Fibroblast of lung (primary cell): ENCODE data around the gene ARHGEF11. TPM values are rescaled to one million over a fixed set of nuclear protein-coding genes. Genes with fewer than 3 reads are reported as not detected.

ENCODE experiments used
- DNase-seq, 2 donors: peaks; one replicate each; pipeline versions ENCODE4 v3.0.0 to v3.0.0-alpha.2; 2010; ENCODE audit warnings: low read depth in 2 of 2
- H2AFZ ChIP-seq: 2 replicates; pipeline ENCODE4 v1.5.1; 2012; ENCODE audit warnings: low read length, control low read depth, inconsistent platforms
- H3K27ac ChIP-seq: 2 replicates; pipeline ENCODE4 v1.5.1; 2011; ENCODE audit warnings: low read length, control low read depth; ENCODE audit not compliant: insufficient read depth
- H3K27me3 ChIP-seq: 2 replicates; pipeline ENCODE4 v1.5.1; 2011; ENCODE audit warnings: mild to moderate bottlenecking, low read length; ENCODE audit not compliant: control insufficient read depth, insufficient read depth
- H3K36me3 ChIP-seq: 2 replicates; pipeline ENCODE4 v1.5.1; 2011; ENCODE audit warnings: low read length; ENCODE audit not compliant: control insufficient read depth, insufficient read depth
- H3K4me1 ChIP-seq: 2 replicates; pipeline ENCODE4 v1.5.1; 2011; ENCODE audit warnings: low read length; ENCODE audit not compliant: control insufficient read depth, insufficient read depth; ENCODE audit errors: extremely low read depth
- H3K4me2 ChIP-seq: 2 replicates; pipeline ENCODE4 v1.5.1; 2011; ENCODE audit warnings: low read length, control low read depth; ENCODE audit not compliant: insufficient read depth; ENCODE audit errors: extremely low read depth
- H3K4me3 ChIP-seq, 4 experiments: fragments of 200-600 bp in 1 of 4; sonication (generic) in 1 of 4; replicated peaks in 1 of 4; 2 replicates each; pipeline ENCODE4 v1.5.1; 2011 to 2016; ENCODE audit warnings: low read length in 4 of 4, low read depth in 3 of 4, mild to moderate bottlenecking in 3 of 4, control low read depth in 2 of 4, inconsistent platforms in 1 of 4, mixed read lengths in 1 of 4; ENCODE audit not compliant: insufficient read depth in 1 of 4; ENCODE audit errors: control extremely low read depth in 1 of 4
- H3K79me2 ChIP-seq: 2 replicates; pipeline ENCODE4 v1.5.1; 2012; ENCODE audit warnings: mild to moderate bottlenecking, low read length, inconsistent platforms; ENCODE audit not compliant: control insufficient read depth, insufficient read depth
- H3K9ac ChIP-seq: 2 replicates; pipeline ENCODE4 v1.5.1; 2011; ENCODE audit warnings: mild to moderate bottlenecking, low read length, control low read depth; ENCODE audit not compliant: insufficient read depth
- H3K9me3 ChIP-seq: 2 replicates; pipeline ENCODE4 v1.5.1; 2012; ENCODE audit warnings: low read depth, low read length; ENCODE audit not compliant: control insufficient read depth, insufficient read depth
- H4K20me1 ChIP-seq: 2 replicates; pipeline ENCODE4 v1.5.1; 2011; ENCODE audit warnings: low read length; ENCODE audit not compliant: control insufficient read depth, insufficient read depth; ENCODE audit errors: extremely low read depth
- EZH2 ChIP-seq: IDR thresholded peaks from 2 replicates; pipeline ENCODE4 v1.5.1; 2012; ENCODE audit warnings: low read length, control low read depth, mild to moderate bottlenecking; ENCODE audit errors: missing control alignments
- polyA plus RNA-seq, 2 donors: library from polyadenylated mRNA; depleted of rRNA in 1 of 2; stranded (reverse) in 1 of 2; unstranded in 1 of 2; fragments of >200 nt; gene quantifications; 2 replicates each; pipeline ENCODE4 v1.2.1, GENCODE V29; 2011 to 2012; ENCODE audit warnings: missing spikeins in 1 of 2
- total RNA-seq: library from RNA; depleted of rRNA; stranded (reverse); fragments of >200 nt; gene quantifications from 2 replicates; pipeline ENCODE4 v1.2.1, GENCODE V29; 2014
- TF ChIP-seq, protein P1 (sequence below), 2 donors: IDR thresholded peaks in 1 of 2; conservative IDR thresholded peaks in 1 of 2; 1 replicate in 1 of 2; 2 replicates in 1 of 2; pipeline ENCODE4 v1.5.1; 2011 to 2012; ENCODE audit warnings: low read length in 2 of 2, control low read depth in 1 of 2, inconsistent platforms in 1 of 2, low read depth in 1 of 2, mild to moderate bottlenecking in 1 of 2

The ARHGEF11 gene
- total and polyA plus RNA-seq, 2 donors (not counting 1 experiment from before 2014, with no cell fraction given), result 12.8 to 29.1 TPM

GRCh38 chr1:156953571-156953970, 92.0 kb downstream of the ARHGEF11 start:
- H4K20me1 ChIP-seq, result no peaks in the 10 kb centered on the region
- no peaks in the 10 kb centered on the region for H3K27me3 ChIP-seq
- no peak for DNase-seq
- TF ChIP-seq EZH2, result no peak
- TF ChIP-seq, protein P1, sequence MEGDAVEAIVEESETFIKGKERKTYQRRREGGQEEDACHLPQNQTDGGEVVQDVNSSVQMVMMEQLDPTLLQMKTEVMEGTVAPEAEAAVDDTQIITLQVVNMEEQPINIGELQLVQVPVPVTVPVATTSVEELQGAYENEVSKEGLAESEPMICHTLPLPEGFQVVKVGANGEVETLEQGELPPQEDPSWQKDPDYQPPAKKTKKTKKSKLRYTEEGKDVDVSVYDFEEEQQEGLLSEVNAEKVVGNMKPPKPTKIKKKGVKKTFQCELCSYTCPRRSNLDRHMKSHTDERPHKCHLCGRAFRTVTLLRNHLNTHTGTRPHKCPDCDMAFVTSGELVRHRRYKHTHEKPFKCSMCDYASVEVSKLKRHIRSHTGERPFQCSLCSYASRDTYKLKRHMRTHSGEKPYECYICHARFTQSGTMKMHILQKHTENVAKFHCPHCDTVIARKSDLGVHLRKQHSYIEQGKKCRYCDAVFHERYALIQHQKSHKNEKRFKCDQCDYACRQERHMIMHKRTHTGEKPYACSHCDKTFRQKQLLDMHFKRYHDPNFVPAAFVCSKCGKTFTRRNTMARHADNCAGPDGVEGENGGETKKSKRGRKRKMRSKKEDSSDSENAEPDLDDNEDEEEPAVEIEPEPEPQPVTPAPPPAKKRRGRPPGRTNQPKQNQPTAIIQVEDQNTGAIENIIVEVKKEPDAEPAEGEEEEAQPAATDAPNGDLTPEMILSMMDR (conservative IDR thresholded peaks at IDR 0.05 in 1 of 2, IDR thresholded peaks at IDR 0.05 in 1 of 2; ENCODE audit: low read depth in 1 of 2, low read length in 2 of 2), result no peak
- no peak overlapping the region for H3K4me3 ChIP-seq
- H3K4me1 ChIP-seq, result no peaks in the 10 kb centered on the region
- H3K79me2 ChIP-seq, result no peaks in the 10 kb centered on the region
- H2AFZ ChIP-seq, result no peak overlapping the region
- no peak overlapping the region for H3K9ac ChIP-seq
- no peak overlapping the region for H3K27ac ChIP-seq
- H3K4me2 ChIP-seq, result no peak overlapping the region
- H3K36me3 ChIP-seq, result peaks cover 12% of the 10 kb centered on the region
- no peaks in the 10 kb centered on the region for H3K9me3 ChIP-seq

- no peaks in the 10 kb centered on the region for H3K79me2 ChIP-seq
- H3K36me3 ChIP-seq, result peaks cover 12% of the 10 kb centered on the region
- no peak for DNase-seq
- H3K4me1 ChIP-seq, result no peaks in the 10 kb centered on the region
- no peaks in the 10 kb centered on the region for H3K27me3 ChIP-seq
- TF ChIP-seq EZH2, result no peak
- TF ChIP-seq, protein P1 (conservative IDR thresholded peaks at IDR 0.05 in 1 of 2, IDR thresholded peaks at IDR 0.05 in 1 of 2; ENCODE audit: low read depth in 1 of 2, low read length in 2 of 2), result no peak
- H3K4me2 ChIP-seq, result no peak overlapping the region
- H2AFZ ChIP-seq, result no peak overlapping the region
- no peak overlapping the region for H3K9ac ChIP-seq
- H3K27ac ChIP-seq, result no peak overlapping the region
- H3K4me3 ChIP-seq, result no peak overlapping the region
- H4K20me1 ChIP-seq, result no peaks in the 10 kb centered on the region
- H3K9me3 ChIP-seq, result no peaks in the 10 kb centered on the region
These were observed 94.2 kb downstream of the ARHGEF11 start for GRCh38 chr1:156951371-156951770.

DNA sequence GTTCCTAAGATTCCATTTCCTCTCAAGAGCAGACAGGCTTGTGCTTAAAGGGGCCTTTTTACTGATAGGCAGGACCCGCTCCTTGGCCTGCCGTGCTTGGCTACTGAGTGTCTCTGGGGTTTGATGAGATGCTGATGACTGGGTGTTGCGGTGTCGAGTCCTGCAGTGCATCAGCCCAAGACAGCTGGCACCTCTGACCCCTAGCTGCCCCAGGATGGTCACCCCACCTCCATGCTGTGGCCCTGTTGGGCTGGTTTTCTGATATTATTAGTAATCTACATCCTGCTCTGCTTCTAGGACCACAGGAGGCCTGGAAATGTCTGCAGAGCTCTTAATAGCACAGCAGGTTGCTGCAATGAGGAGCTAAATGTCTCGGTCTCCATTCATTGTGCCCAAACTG, 96.4 kb downstream of the ARHGEF11 start:
- no peak overlapping the region for H3K27ac ChIP-seq
- H3K79me2 ChIP-seq, result no peaks in the 10 kb centered on the region
- H3K9ac ChIP-seq, result no peak overlapping the region
- TF ChIP-seq, protein P1 (conservative IDR thresholded peaks at IDR 0.05 in 1 of 2, IDR thresholded peaks at IDR 0.05 in 1 of 2; ENCODE audit: low read depth in 1 of 2, low read length in 2 of 2), result no peak
- TF ChIP-seq EZH2, result no peak
- no peaks in the 10 kb centered on the region for H3K9me3 ChIP-seq
- H3K4me3 ChIP-seq, result no peak overlapping the region
- H3K27me3 ChIP-seq, result no peaks in the 10 kb centered on the region
- H3K4me1 ChIP-seq, result no peaks in the 10 kb centered on the region
- peaks cover 14% of the 10 kb centered on the region for H3K36me3 ChIP-seq
- H2AFZ ChIP-seq, result no peak overlapping the region
- no peaks in the 10 kb centered on the region for H4K20me1 ChIP-seq
- H3K4me2 ChIP-seq, result no peak overlapping the region
- no peak for DNase-seq
